HL-60 (cell line): Measurements from ENCODE around the gene NELFA.

Experiments
- DNase-seq, 2 experiments: peaks; one replicate each; pipeline ENCODE4 v3.0.0-alpha.2; 2010 to 2020; ENCODE audit warnings: low read depth in 1 of 2, low spot score in 1 of 2
- H3K27ac ChIP-seq: fragments of 250-450 bp; sonication (Bioruptor Pico); replicated peaks from 2 replicates; pipeline ENCODE4 v1.5.1; 2020; ENCODE audit warnings: mild to moderate bottlenecking, moderate library complexity
- H3K27me3 ChIP-seq: fragments of 250-450 bp; sonication (Bioruptor Pico); 2 replicates; pipeline ENCODE4 v1.5.1; 2021; ENCODE audit warnings: mild to moderate bottlenecking, moderate library complexity; ENCODE audit not compliant: insufficient read depth, poor library complexity, severe bottlenecking
- H3K4me3 ChIP-seq: replicated peaks from 2 replicates; pipeline ENCODE4 v1.5.1; 2011; ENCODE audit warnings: mild to moderate bottlenecking, control low read depth, low read length; ENCODE audit not compliant: insufficient read depth
- CTCF ChIP-seq: IDR thresholded peaks from one replicate; pipeline ENCODE4 v1.5.1; 2011; ENCODE audit warnings: low read length, control low read depth, inconsistent platforms; ENCODE audit not compliant: insufficient read depth
- GABPA ChIP-seq: IDR thresholded peaks from 2 replicates; pipeline ENCODE4 v1.6.1; 2012; ENCODE audit warnings: low read depth
- POLR2AphosphoS5 ChIP-seq: IDR thresholded peaks from 2 replicates; pipeline ENCODE4 v1.6.1; 2012; ENCODE audit warnings: low read depth
- REST ChIP-seq: IDR thresholded peaks from 2 replicates; pipeline ENCODE4 v1.6.1; 2012; ENCODE audit warnings: low read depth; ENCODE audit not compliant: insufficient replicate concordance
- SPI1 ChIP-seq: IDR thresholded peaks from 2 replicates; pipeline ENCODE4 v1.6.1; 2012; ENCODE audit warnings: low read depth, mild to moderate bottlenecking, borderline replicate concordance

The NELFA gene

GRCh38 chr4:1971456-1972200 lies 37.1 kb downstream of the NELFA start:
- H3K4me3 ChIP-seq = no peak overlapping the region
- H3K27ac ChIP-seq = no peak overlapping the region
- H3K27me3 ChIP-seq = no peaks in the 10 kb centered on the region
- no peak for DNase-seq
- TF ChIP-seq POLR2AphosphoS5 (no peak), REST (no peak), GABPA (no peak), SPI1 (no peak), CTCF (no peak)

GRCh38 chr4:1970926-1971325 lies 37.8 kb downstream of the NELFA start:
- no peak for DNase-seq
- no peak for TF ChIP-seq GABPA

GRCh38 chr4:1969928-1970723 lies 38.6 kb downstream of the NELFA start:
- no peak for DNase-seq
- Histone ChIP-seq H3K27me3 (no peaks in the 10 kb centered on the region), H3K4me3 (no peak overlapping the region), H3K27ac (no peak overlapping the region)
- TF ChIP-seq CTCF (no peak), SPI1 (no peak), POLR2AphosphoS5 (no peak), GABPA (no peak), REST (no peak)

More at GRCh38 chr4:1970926-1971325, 37.8 kb downstream of the NELFA start:
- no peak overlapping the region for H3K4me3 ChIP-seq
- no peak overlapping the region for H3K27ac ChIP-seq
- H3K27me3 ChIP-seq = no peaks in the 10 kb centered on the region

GRCh38 chr4:1968686-1969295 lies 40.0 kb downstream of the NELFA start:
- no peaks in the 10 kb centered on the region for H3K27me3 ChIP-seq
- no peak overlapping the region for H3K4me3 ChIP-seq
- TF ChIP-seq SPI1 (no peak), POLR2AphosphoS5 (no peak), CTCF (no peak), GABPA (no peak), REST (no peak)
- no peak for DNase-seq
- H3K27ac ChIP-seq = no peak overlapping the region
